Liver (tissue), 9 donors: ENCODE data around the gene PSMA1. TPM values are rescaled to one million over a fixed set of nuclear protein-coding genes. Genes with fewer than 3 reads are reported as not detected.

Experiments
- DNase-seq: peaks from one replicate; pipeline ENCODE4 v3.0.0-alpha.2; 2017; ENCODE audit warnings: low spot score
- H3K27ac ChIP-seq, 2 donors: one replicate each; pipeline ENCODE4 v1.7.0; 2013; ENCODE audit warnings: inconsistent platforms in 2 of 2, low read length in 2 of 2, control low read depth in 1 of 2, low read depth in 1 of 2, mild to moderate bottlenecking in 1 of 2
- H3K27me3 ChIP-seq, 4 donors: one replicate each; pipeline versions ENCODE4 v1.6.1 to v1.7.0; 2013; ENCODE audit warnings: low read length in 3 of 4, inconsistent platforms in 1 of 4, mild to moderate bottlenecking in 1 of 4, moderate library complexity in 1 of 4; ENCODE audit not compliant: control insufficient read depth in 4 of 4, insufficient read depth in 4 of 4
- H3K36me3 ChIP-seq, 4 donors: one replicate each; pipeline versions ENCODE4 v1.6.1 to v1.7.0; 2013; ENCODE audit warnings: low read length in 3 of 4, mild to moderate bottlenecking in 3 of 4, low read depth in 1 of 4, moderate library complexity in 1 of 4; ENCODE audit not compliant: control insufficient read depth in 4 of 4, insufficient read depth in 3 of 4
- H3K4me1 ChIP-seq, 4 donors: one replicate each; pipeline versions ENCODE4 v1.6.1 to v1.7.0; 2013; ENCODE audit warnings: low read length in 3 of 4, mild to moderate bottlenecking in 3 of 4, moderate library complexity in 1 of 4; ENCODE audit not compliant: control insufficient read depth in 4 of 4, insufficient read depth in 4 of 4
- H3K4me3 ChIP-seq, 3 donors: one replicate each; pipeline versions ENCODE4 v1.6.1 to v1.7.0; 2013; ENCODE audit warnings: low read length in 3 of 3, control low read depth in 1 of 3, low read depth in 1 of 3, mild to moderate bottlenecking in 1 of 3
- H3K9ac ChIP-seq, 2 donors: one replicate each; pipeline ENCODE4 v1.7.0; 2013; ENCODE audit warnings: low read length in 2 of 2, mild to moderate bottlenecking in 2 of 2, moderate library complexity in 2 of 2, control low read depth in 1 of 2, low read depth in 1 of 2
- H3K9me3 ChIP-seq, 4 donors: one replicate each; pipeline versions ENCODE4 v1.6.1 to v1.7.0; 2013; ENCODE audit warnings: low read length in 3 of 4; ENCODE audit not compliant: control insufficient read depth in 4 of 4
- ATF3 ChIP-seq: IDR thresholded peaks from 2 replicates; pipeline ENCODE4 v1.6.1; 2016; ENCODE audit warnings: antibody characterized with exemption
- CTCF ChIP-seq: fragments of 150-350 bp; IDR thresholded peaks from 2 replicates; pipeline ENCODE4 v1.5.1; 2017; ENCODE audit warnings: improper control_type of control experiment, low read depth, low read length; ENCODE audit not compliant: missing input control
- EGR1 ChIP-seq, 2 donors: IDR thresholded peaks; 2 replicates each; pipeline ENCODE4 v1.6.1; 2016 to 2018; ENCODE audit warnings: antibody characterized with exemption in 2 of 2, low read depth in 2 of 2
- FOXA1 ChIP-seq: IDR thresholded peaks from 2 replicates; pipeline ENCODE4 v1.6.1; 2016; ENCODE audit warnings: antibody characterized with exemption
- FOXA2 ChIP-seq: IDR thresholded peaks from 2 replicates; pipeline ENCODE4 v1.6.1; 2016; ENCODE audit warnings: antibody characterized with exemption
- HNF4A ChIP-seq, 2 donors: conservative IDR thresholded peaks; 2 replicates each; pipeline ENCODE4 v1.6.1; 2016; ENCODE audit warnings: antibody characterized with exemption in 2 of 2, mild to moderate bottlenecking in 2 of 2
- HNF4G ChIP-seq: IDR thresholded peaks from 2 replicates; pipeline ENCODE4 v1.6.1; 2016; ENCODE audit warnings: antibody characterized with exemption
- JUND ChIP-seq, 2 donors: IDR thresholded peaks; 2 replicates each; pipeline ENCODE4 v1.6.1; 2016; ENCODE audit warnings: antibody characterized with exemption in 2 of 2
- MAX ChIP-seq: IDR thresholded peaks from 2 replicates; pipeline ENCODE4 v1.6.1; 2016; ENCODE audit warnings: antibody characterized with exemption
- NR2F2 ChIP-seq: IDR thresholded peaks from 2 replicates; pipeline ENCODE4 v1.6.1; 2016; ENCODE audit warnings: antibody characterized with exemption
- RAD21 ChIP-seq, 2 donors: IDR thresholded peaks; 2 replicates each; pipeline ENCODE4 v1.6.1; 2016; ENCODE audit warnings: antibody characterized with exemption in 2 of 2, mild to moderate bottlenecking in 2 of 2
- REST ChIP-seq: IDR thresholded peaks from 2 replicates; pipeline ENCODE4 v1.6.1; 2016; ENCODE audit warnings: antibody characterized with exemption, mild to moderate bottlenecking
- RXRA ChIP-seq, 2 donors: IDR thresholded peaks; 2 replicates each; pipeline ENCODE4 v1.6.1; 2017 to 2018; ENCODE audit warnings: antibody characterized with exemption in 2 of 2, mild to moderate bottlenecking in 1 of 2
- SP1 ChIP-seq: IDR thresholded peaks from 2 replicates; pipeline ENCODE4 v1.6.1; 2018; ENCODE audit warnings: antibody characterized with exemption, mild to moderate bottlenecking
- YY1 ChIP-seq: IDR thresholded peaks from 2 replicates; pipeline ENCODE4 v1.6.1; 2016; ENCODE audit warnings: antibody characterized with exemption, mild to moderate bottlenecking
- ZBTB33 ChIP-seq: IDR thresholded peaks from 2 replicates; pipeline ENCODE4 v1.6.1; 2016; ENCODE audit warnings: antibody characterized with exemption
- WGBS: extraction: QIAGEN DNeasy Blood & Tissue Kit; methylation state at CpG from one replicate; pipeline ENCODE4 v1.1.7; 2013; 5-methylcytosine and 5-hydroxymethylcytosine counted together
- polyA plus RNA-seq, 2 donors: library from polyadenylated mRNA; stranded (reverse) in 1 of 2; unstranded in 1 of 2; fragments of 200-250 nt in 1 of 2; fragments of >200 nt in 1 of 2; fragmentation: Nextera tagmentation in 1 of 2; extraction: Ambion mirVana in 1 of 2; gene quantifications; one replicate each; pipeline versions ENCODE4 v1.2.1 to v1.2.3, GENCODE V29; 2013 to 2015
- total RNA-seq, 2 donors: library from RNA; depleted of rRNA; stranded (reverse); fragments of >200 nt; gene quantifications; one replicate each; pipeline ENCODE4 v1.2.3, GENCODE V29; 2014
- donor health status: healthy.
- donor health status: healthy.
- donor health status: healthy.
- donor health status: healthy.
- donor health status: healthy.

The PSMA1 gene
- total and polyA plus RNA-seq, 4 donors, result 76.5 to 191 (median 84.7) TPM

- Histone ChIP-seq H3K4me1 (peaks cover 3 to 20% (median 6%) of the 10 kb centered on the region in 4 donors), H3K36me3 (no peaks in the 10 kb centered on the region), H3K27me3 (no peaks in the 10 kb centered on the region), H3K27ac (no peak overlapping the region), H3K4me3 (no peak overlapping the region), H3K9me3 (no peaks in the 10 kb centered on the region), H3K9ac (no peak overlapping the region)
- WGBS, result 93% methylated on average over 4 of the region's 4 CpGs
- TF ChIP-seq HNF4G, result no peak
- TF ChIP-seq SP1, result no peak
- TF ChIP-seq FOXA2, result no peak
- no peak for TF ChIP-seq FOXA1
- TF ChIP-seq YY1, result no peak
- no peak for TF ChIP-seq NR2F2
- no peak for TF ChIP-seq REST
- TF ChIP-seq ZBTB33, result no peak
- TF ChIP-seq CTCF, result no peak
- TF ChIP-seq ATF3, result no peak
- DNase-seq, result no peak
Measured at GRCh38 chr11:14549891-14550290, 29.7 kb upstream of the PSMA1 start.

- Histone ChIP-seq H3K9me3 (no peaks in the 10 kb centered on the region), H3K9ac (no peak overlapping the region), H3K27ac (no peak overlapping the region), H3K27me3 (no peaks in the 10 kb centered on the region), H3K36me3 (no peaks in the 10 kb centered on the region), H3K4me1 (peaks cover 3 to 27% (median 8%) of the 10 kb centered on the region in 4 donors), H3K4me3 (no peak overlapping the region)
- 67% methylated on average over 2 of the region's 2 CpGs for WGBS
- no peak for DNase-seq
- TF ChIP-seq RAD21 (IDR thresholded peaks at IDR 0.05) (no peak), HNF4A (conservative IDR thresholded peaks at IDR 0.05) (peak; percentile 65 to 84), EGR1 (IDR thresholded peaks at IDR 0.05; ENCODE audit: low read depth in 2 of 2) (no peak), FOXA1 (no peak), NR2F2 (no peak), CTCF (no peak), RXRA (IDR thresholded peaks at IDR 0.05) (peak; percentile 49 to 57), JUND (IDR thresholded peaks at IDR 0.05) (no peak), YY1 (no peak), REST (no peak), SP1 (peak; percentile 41), FOXA2 (no peak), MAX (no peak), ATF3 (no peak)
Measured at GRCh38 chr11:14547440-14547839, 27.3 kb upstream of the PSMA1 start.
